Thoracic aorta (tissue), 2 donors: ENCODE measurements around the gene SNX14. TPM values are rescaled to one million over a fixed set of nuclear protein-coding genes. Genes with fewer than 3 reads are reported as not detected.
A peak's percentile ranks its signal among the peaks of the same experiment; 100 is the strongest.

Experiments
- ATAC-seq: fragments of 150-250 bp; one replicate; pipeline ENCODE4 v1.8.0; 2017; ENCODE audit warnings: low read depth; ENCODE audit not compliant: insufficient number of reproducible peaks, low FRiP score
- DNase-seq: peaks from one replicate; pipeline ENCODE4 v3.0.0-alpha.2; 2020; ENCODE audit warnings: low spot score
- H3K27ac ChIP-seq, 2 donors: fragments of 200-600 bp; sonication (generic); 1 replicate in 1 of 2; 2 replicates in 1 of 2; pipeline ENCODE4 v1.5.1; 2016; ENCODE audit warnings: mild to moderate bottlenecking in 2 of 2, moderate library complexity in 2 of 2
- H3K27me3 ChIP-seq: fragments of 200-600 bp; sonication (generic); replicated peaks from 2 replicates; pipeline ENCODE4 v1.6.0; 2016; ENCODE audit warnings: mild to moderate bottlenecking; ENCODE audit not compliant: insufficient read depth
- H3K36me3 ChIP-seq: fragments of 200-600 bp; sonication (generic); one replicate; pipeline ENCODE4 v1.5.1; 2016
- H3K4me1 ChIP-seq, 2 donors: fragments of 200-600 bp; sonication (generic); 1 replicate in 1 of 2; 2 replicates in 1 of 2; pipeline versions ENCODE4 v1.5.1 to v1.6.0; 2016; ENCODE audit warnings: low read depth in 2 of 2, mild to moderate bottlenecking in 1 of 2; ENCODE audit not compliant: control insufficient read depth in 1 of 2
- H3K4me3 ChIP-seq: fragments of 200-600 bp; sonication (generic); 2 replicates; pipeline ENCODE4 v1.5.1; 2016; ENCODE audit warnings: mild to moderate bottlenecking
- H3K9me3 ChIP-seq: fragments of 200-600 bp; sonication (generic); 2 replicates; pipeline ENCODE4 v1.5.1; 2016
- CTCF ChIP-seq: fragments of 200-600 bp; sonication (generic); IDR thresholded peaks from one replicate; pipeline ENCODE4 v1.5.1; 2019; ENCODE audit warnings: antibody characterized with exemption
- total RNA-seq, 2 donors: library from RNA; depleted of rRNA; stranded (reverse); fragments of >200 nt; gene quantifications; one replicate each; pipeline versions ENCODE4 v1.1.0 to v1.2.3, GENCODE V29; 2016

SNX14 gene
- total RNA-seq, 2 donors from 2014 or later, result 66.5 to 131 TPM

- H3K9me3 ChIP-seq, result no peaks in the 10 kb centered on the region
- no peaks in the 10 kb centered on the region for H3K27me3 ChIP-seq
- TF ChIP-seq CTCF, result no peak
- peaks cover 49 to 73% of the 10 kb centered on the region in 2 donors for H3K4me1 ChIP-seq
- no peak for ATAC-seq
- H3K36me3 ChIP-seq, result no peaks in the 10 kb centered on the region
- peak overlapping the region; percentile 79 to 88 for H3K27ac ChIP-seq
- peak overlapping the region; percentile 20 for H3K4me3 ChIP-seq
- no peak for DNase-seq
These were observed 134.3 kb downstream of the SNX14 start for GRCh38 chr6:85459224-85459901.

DNA sequence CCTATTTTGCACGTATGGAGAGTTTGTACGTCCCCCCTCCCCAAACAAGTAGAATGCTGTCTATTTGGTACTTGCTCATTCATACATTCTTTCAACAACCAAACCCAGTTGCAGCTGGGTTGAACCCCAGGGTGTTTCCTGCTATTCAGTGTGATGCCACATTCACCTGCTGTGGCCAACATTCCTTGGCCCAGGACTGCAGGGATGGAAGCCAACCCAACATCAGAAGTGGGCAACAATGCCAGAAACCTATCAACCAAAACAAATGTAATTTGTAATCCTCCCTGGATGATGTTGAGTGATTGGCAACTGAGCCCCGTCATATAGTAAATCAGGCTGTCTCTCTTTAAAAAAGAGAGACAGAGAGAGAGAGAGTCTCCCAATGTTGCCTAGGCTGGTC is 134.9 kb downstream of the SNX14 start:
- no peak for ATAC-seq
- H3K36me3 ChIP-seq, result no peaks in the 10 kb centered on the region
- H3K27ac ChIP-seq, result peak overlapping the region; percentile 79 to 88
- DNase-seq, result no peak
- H3K27me3 ChIP-seq, result no peaks in the 10 kb centered on the region
- H3K4me3 ChIP-seq, result peak overlapping the region; percentile 20
- no peaks in the 10 kb centered on the region for H3K9me3 ChIP-seq
- peaks cover 45 to 72% of the 10 kb centered on the region in 2 donors for H3K4me1 ChIP-seq
- TF ChIP-seq CTCF, result no peak

DNA sequence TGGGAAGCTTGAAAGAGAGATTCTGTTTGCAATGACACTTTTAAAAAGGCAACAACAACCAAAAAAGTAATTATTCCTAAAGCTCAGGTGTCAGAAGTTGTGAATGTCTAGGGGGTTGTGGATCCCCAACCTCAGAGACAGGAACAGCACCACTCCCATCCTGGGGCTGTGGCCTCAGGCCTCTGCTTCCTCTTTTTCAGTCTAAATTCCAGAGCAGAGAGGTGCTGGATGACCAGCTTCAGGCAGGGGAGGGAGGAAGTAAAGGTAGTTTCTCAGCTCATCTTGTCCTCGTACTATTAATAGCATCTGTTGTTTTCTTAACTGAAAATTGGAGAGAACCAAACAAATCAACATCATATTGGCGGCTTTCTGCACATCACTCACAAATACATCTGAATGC is 135.5 kb downstream of the SNX14 start:
- no peak for ATAC-seq

GRCh38 chr6:85456782-85457181 is 136.9 kb downstream of the SNX14 start:
- H3K27ac ChIP-seq, result peak overlapping the region; percentile 79 to 88
- no peaks in the 10 kb centered on the region for H3K36me3 ChIP-seq
- no peak for TF ChIP-seq CTCF
- H3K4me3 ChIP-seq, result no peak overlapping the region
- no peaks in the 10 kb centered on the region for H3K27me3 ChIP-seq
- peaks cover 31 to 72% of the 10 kb centered on the region in 2 donors for H3K4me1 ChIP-seq
- no peak for DNase-seq
- ATAC-seq, result no peak
- H3K9me3 ChIP-seq, result no peaks in the 10 kb centered on the region

More for the DNA sequence above, 135.5 kb downstream of the SNX14 start:
- Histone ChIP-seq H3K36me3 (no peaks in the 10 kb centered on the region), H3K4me3 (no peak overlapping the region), H3K27me3 (no peaks in the 10 kb centered on the region), H3K4me1 (peaks cover 39 to 72% of the 10 kb centered on the region in 2 donors), H3K9me3 (no peaks in the 10 kb centered on the region), H3K27ac (peak overlapping the region; percentile 79 to 88)
- DNase-seq, result no peak
- no peak for TF ChIP-seq CTCF

Other genes with a start within 250 kb of the SNX14 start
- 10 to 100 TPM; 47.4 to 57.4 TPM for gene NT5E, start 143.8 kb downstream of the SNX14 start, total RNA-seq
- gene SYNCRIP, start 49.0 kb upstream of the SNX14 start, total RNA-seq, result 10 to 100 TPM; 47.7 to 94.2 TPM